ENCODE results near the gene TMEM11. TPM values are rescaled to one million over a fixed set of nuclear protein-coding genes. Genes with fewer than 3 reads are reported as not detected.
A peak's percentile ranks its signal among the peaks of the same experiment; 100 is the strongest.

Gene TMEM11
- total and polyA plus RNA-seq, 8 donors: 0.87 to 30.8 (median 13.1) TPM

DNA sequence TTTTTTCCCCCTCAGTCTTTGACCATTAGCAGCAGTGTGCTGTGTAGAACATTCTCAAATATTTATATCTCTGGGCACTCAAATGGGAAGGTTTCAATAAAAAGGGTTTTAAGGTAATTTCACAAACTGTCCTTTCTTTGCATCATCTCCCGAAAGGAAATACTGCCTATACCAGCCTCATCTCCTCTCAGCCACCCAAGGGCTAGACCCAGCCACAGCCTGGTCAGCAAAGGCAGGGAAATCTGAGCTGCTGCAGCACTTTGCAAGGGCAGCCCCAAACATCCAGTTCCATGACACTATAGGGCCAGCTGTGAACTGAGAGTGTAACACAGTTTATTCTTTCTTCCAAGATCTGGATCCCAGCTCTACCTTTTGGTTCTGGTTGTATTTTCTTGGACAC lies 28.9 kb downstream of the TMEM11 start:
- H3K9me3 ChIP-seq: no peaks in the 10 kb centered on the region
- H3K27ac ChIP-seq: no peak overlapping the region
- H3K4me3 ChIP-seq: no peak overlapping the region
- TF ChIP-seq EP300 (IDR thresholded peaks at IDR 0.05): no peak
- TF ChIP-seq, protein P1, sequence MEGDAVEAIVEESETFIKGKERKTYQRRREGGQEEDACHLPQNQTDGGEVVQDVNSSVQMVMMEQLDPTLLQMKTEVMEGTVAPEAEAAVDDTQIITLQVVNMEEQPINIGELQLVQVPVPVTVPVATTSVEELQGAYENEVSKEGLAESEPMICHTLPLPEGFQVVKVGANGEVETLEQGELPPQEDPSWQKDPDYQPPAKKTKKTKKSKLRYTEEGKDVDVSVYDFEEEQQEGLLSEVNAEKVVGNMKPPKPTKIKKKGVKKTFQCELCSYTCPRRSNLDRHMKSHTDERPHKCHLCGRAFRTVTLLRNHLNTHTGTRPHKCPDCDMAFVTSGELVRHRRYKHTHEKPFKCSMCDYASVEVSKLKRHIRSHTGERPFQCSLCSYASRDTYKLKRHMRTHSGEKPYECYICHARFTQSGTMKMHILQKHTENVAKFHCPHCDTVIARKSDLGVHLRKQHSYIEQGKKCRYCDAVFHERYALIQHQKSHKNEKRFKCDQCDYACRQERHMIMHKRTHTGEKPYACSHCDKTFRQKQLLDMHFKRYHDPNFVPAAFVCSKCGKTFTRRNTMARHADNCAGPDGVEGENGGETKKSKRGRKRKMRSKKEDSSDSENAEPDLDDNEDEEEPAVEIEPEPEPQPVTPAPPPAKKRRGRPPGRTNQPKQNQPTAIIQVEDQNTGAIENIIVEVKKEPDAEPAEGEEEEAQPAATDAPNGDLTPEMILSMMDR (IDR thresholded peaks at IDR 0.05): no peak
- TF ChIP-seq POLR2AphosphoS5 (IDR thresholded peaks at IDR 0.05): no peak
- TF ChIP-seq POLR2A (IDR thresholded peaks at IDR 0.05): no peak
- 90 to 96% (median 94%) methylated on average over 1 of the region's 1 CpG for WGBS, 5 donors
- H3K27me3 ChIP-seq: no peaks in the 10 kb centered on the region
- no peak for DNase-seq
- intact Hi-C loops (cut with DNase I; ENCODE audit: low total_unique reads): no loop called here
- H3K4me1 ChIP-seq: no peaks in the 10 kb centered on the region
- peaks cover 10 to 70% (median 59%) of the 10 kb centered on the region in 4 donors for H3K36me3 ChIP-seq

DNA sequence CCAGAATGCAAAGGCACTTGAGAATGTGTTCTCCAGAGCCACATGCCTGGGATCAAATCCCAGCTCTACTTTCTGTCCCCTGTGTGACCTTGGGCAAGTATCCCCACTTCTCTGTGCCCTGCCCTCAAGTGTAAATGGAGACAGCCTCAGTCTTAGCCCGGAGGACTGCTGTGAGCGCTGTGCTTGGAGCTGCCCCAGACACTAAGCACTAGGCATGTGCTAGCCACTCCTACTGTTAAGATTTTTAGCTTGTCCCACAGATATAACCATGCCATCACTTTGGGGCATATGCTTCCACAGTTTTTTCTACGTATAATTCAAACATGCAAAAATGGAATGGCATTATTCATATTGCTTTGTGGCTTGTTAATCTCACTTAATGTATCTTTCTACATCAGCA lies 29.4 kb downstream of the TMEM11 start:
- H3K9me3 ChIP-seq: no peaks in the 10 kb centered on the region
- no peak overlapping the region for H3K4me3 ChIP-seq
- 93 to 97% (median 95%) methylated on average over 3 of the region's 3 CpGs for WGBS, 5 donors
- no peaks in the 10 kb centered on the region for H3K27me3 ChIP-seq
- intact Hi-C loops (cut with DNase I; ENCODE audit: low total_unique reads): no loop called here
- H3K36me3 ChIP-seq: peaks cover 10 to 70% (median 61%) of the 10 kb centered on the region in 4 donors
- no peaks in the 10 kb centered on the region for H3K4me1 ChIP-seq
- H3K27ac ChIP-seq: no peak overlapping the region
- TF ChIP-seq, protein P1 (IDR thresholded peaks at IDR 0.05): no peak
- TF ChIP-seq POLR2AphosphoS5 (IDR thresholded peaks at IDR 0.05): no peak
- TF ChIP-seq EP300 (IDR thresholded peaks at IDR 0.05): no peak
- no peak for DNase-seq

DNA sequence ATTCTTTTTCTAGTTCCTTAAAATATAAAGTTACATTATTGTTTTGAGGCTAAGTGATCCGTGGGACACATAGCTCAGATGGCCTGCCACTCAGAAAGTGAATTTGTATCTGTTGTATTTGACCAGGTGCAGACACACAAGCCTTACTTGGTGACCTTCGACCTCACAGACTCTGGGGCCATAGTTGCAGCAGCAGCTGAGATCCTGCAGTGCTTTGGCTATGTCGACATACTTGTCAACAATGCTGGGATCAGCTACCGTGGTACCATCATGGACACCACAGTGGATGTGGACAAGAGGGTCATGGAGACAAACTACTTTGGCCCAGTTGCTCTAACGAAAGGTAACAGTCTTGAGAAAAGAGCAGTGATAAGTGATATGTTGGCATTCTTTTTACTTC lies 30.5 kb downstream of the TMEM11 start:
- no peak for DNase-seq

DNA sequence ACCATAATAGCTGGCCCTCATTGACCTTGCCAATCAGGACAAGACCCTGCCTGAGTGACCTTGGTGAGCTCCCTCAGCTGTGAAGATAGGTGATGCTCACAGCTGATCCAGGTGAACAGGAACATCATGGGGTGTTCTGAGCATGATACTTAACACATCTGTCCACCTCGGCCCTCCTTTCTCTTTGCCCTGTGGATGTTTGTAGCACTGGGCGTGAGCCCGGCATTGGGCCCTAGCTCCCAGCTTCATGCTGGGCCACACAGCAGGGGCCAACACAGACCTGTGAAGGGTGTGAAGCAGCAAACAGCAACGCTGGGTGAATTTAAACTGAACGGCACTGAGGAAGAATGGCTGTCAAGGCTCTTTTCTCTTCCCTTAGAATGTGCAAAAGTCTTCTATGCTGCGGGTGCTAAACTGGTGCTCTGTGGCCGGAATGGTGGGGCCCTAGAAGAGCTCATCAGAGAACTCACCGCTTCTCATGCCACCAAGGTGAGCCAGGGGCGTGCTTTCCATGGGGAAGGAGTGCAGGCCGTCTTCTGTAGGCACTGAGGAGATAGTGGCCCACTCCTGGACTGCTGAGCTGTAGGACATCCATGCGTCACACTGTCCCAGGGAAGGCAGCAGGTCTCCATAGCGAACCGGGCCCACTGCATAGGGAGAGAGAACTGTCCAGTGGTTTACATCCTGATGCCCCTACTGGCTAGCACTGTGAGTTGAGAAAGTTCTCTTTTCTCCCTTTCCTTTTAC lies 35.9 kb downstream of the TMEM11 start:
- H3K4me3 ChIP-seq: no peak overlapping the region
- intact Hi-C loops (cut with DNase I; ENCODE audit: low total_unique reads): no loop called here
- no peak for TF ChIP-seq POLR2A (IDR thresholded peaks at IDR 0.05)
- TF ChIP-seq EP300 (IDR thresholded peaks at IDR 0.05): no peak
- TF ChIP-seq POLR2AphosphoS5 (IDR thresholded peaks at IDR 0.05): no peak
- TF ChIP-seq, protein P1 (IDR thresholded peaks at IDR 0.05): no peak
- peaks cover 8 to 68% (median 52%) of the 10 kb centered on the region in 4 donors for H3K36me3 ChIP-seq
- no peaks in the 10 kb centered on the region for H3K27me3 ChIP-seq
- no peaks in the 10 kb centered on the region for H3K9me3 ChIP-seq
- peaks cover 0 to 9% (median 0%) of the 10 kb centered on the region in 4 donors for H3K4me1 ChIP-seq
- H3K27ac ChIP-seq: no peak overlapping the region
- 90 to 97% (median 93%) methylated on average over 13 of the region's 13 CpGs for WGBS, 5 donors
- peak in 1 of 2 donors; percentile 15 for DNase-seq

More for the DNA sequence above, 30.5 kb downstream of the TMEM11 start:
- Histone ChIP-seq H3K36me3 (peaks cover 6 to 70% (median 58%) of the 10 kb centered on the region in 4 donors), H3K4me3 (no peak overlapping the region), H3K4me1 (no peaks in the 10 kb centered on the region), H3K27ac (no peak overlapping the region), H3K9me3 (no peaks in the 10 kb centered on the region), H3K27me3 (no peaks in the 10 kb centered on the region)
- TF ChIP-seq POLR2AphosphoS5 (IDR thresholded peaks at IDR 0.05) (no peak), EP300 (IDR thresholded peaks at IDR 0.05) (no peak), POLR2A (IDR thresholded peaks at IDR 0.05) (no peak)
- TF ChIP-seq, protein P1 (IDR thresholded peaks at IDR 0.05): no peak
- 64 to 77% (median 69%) methylated on average over 5 of the region's 5 CpGs for WGBS, 5 donors
- intact Hi-C loops (cut with DNase I; ENCODE audit: low total_unique reads): no loop called here
